ENCODE data around the gene STX18.
A peak's percentile ranks its signal among the peaks of the same experiment; 100 is the strongest.

The STX18 gene

DNA sequence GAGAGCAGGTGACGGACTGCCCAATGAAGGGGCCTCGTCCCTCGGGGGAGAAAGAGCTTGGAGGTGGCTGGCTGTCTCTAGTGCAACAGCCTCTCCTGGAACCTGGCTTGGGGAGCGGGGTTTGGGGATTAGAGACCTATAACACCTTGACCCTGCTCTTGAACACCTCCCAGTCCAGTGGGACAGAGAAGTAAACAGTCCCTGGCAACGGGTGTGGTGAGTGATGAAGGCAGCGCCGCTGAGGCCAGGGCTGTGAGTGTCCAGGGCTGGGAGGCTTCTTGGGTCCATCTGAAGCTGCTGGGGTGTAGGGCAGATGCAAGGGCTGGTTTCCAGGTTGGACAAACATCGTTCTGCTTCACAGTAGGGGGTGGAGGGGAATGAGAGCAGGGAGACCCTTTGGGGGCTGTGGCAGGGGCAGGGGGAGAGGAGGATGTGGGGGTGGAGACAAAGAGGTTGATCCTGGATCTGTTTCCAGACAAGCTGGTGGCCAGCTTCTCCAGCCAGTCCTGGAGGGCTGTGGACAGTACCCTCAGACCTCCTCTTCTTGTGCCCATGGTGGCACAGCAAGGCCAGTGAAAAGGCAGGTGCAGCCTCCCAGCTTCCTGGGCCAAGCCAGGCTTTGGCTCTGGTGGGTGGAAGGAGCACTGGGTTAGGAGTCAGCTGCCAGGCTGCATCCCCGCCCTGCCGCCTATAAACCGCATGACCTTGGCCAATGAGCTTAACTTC, 151.2 kb downstream of the STX18 start:
- DNase-seq (ENCODE audit: low read depth) = no peak
- H3K4me3 ChIP-seq (ENCODE audit: low read depth, low read length) = no peak overlapping the region

DNA sequence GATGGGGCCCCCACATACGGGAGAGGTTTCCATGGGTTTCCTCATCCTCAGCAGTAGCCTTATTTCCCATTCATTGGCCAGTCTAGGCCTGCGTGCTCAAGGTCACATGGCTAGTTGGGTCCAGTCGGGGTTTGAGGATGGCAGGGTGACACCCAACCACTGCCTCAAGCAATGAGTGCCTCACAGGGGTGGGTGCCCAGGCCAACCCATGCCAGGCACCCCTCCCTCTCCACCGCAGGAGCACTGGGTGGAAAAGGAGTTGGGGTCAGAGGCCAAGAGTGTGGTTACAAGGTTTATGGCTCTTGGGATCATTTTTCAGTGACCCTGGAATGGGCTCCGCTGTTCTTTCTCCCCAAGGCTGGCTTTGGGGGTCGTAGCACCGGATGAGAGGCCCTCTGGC, 151.8 kb downstream of the STX18 start:
- DNase-seq (ENCODE audit: low read depth) = no peak
- no peak overlapping the region for H3K4me3 ChIP-seq (ENCODE audit: low read depth, low read length)
- TF ChIP-seq, protein P1, sequence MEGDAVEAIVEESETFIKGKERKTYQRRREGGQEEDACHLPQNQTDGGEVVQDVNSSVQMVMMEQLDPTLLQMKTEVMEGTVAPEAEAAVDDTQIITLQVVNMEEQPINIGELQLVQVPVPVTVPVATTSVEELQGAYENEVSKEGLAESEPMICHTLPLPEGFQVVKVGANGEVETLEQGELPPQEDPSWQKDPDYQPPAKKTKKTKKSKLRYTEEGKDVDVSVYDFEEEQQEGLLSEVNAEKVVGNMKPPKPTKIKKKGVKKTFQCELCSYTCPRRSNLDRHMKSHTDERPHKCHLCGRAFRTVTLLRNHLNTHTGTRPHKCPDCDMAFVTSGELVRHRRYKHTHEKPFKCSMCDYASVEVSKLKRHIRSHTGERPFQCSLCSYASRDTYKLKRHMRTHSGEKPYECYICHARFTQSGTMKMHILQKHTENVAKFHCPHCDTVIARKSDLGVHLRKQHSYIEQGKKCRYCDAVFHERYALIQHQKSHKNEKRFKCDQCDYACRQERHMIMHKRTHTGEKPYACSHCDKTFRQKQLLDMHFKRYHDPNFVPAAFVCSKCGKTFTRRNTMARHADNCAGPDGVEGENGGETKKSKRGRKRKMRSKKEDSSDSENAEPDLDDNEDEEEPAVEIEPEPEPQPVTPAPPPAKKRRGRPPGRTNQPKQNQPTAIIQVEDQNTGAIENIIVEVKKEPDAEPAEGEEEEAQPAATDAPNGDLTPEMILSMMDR (IDR thresholded peaks at IDR 0.05; ENCODE audit: low read depth, low read length, missing control alignments) = no peak

More for the DNA sequence above, 151.2 kb downstream of the STX18 start:
- TF ChIP-seq, protein P1 (IDR thresholded peaks at IDR 0.05; ENCODE audit: low read depth, low read length, missing control alignments) = no peak

DNA sequence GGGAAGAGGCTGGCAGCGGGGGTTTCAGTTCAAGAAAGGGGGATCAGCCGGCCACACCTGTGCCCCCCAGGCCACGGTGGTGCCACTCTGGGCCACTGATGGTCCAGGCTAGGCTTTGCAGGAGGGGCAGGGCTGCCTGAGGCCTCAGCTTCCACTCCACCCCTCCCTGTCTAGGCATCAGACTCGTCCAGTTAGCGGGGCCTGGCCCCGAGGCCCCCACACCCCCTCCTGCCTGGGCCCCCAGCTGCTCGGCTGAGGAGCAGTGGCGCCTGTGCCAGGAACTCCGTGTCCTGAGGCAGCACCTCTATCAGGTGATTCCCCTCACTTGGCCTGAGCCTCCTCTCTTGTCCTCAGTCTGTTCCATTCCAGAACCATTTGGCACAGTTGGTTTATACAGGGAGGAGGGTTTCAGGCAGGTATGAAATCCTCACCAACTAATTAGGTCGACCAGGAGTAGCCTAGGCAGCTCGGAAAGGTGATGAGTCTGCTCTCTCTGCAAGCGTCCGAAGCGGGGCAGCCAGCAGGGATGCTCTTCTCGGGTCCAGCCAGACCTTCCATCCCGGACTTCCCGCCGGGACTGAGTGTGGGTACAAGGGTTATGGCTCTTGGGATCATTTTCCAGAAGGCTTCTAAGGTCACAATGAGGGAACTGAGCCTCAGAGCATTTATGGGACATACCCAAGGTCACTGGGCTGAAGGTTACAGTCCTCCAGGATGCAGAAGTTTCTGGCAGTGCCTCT, 152.8 kb downstream of the STX18 start:
- DNase-seq (ENCODE audit: low read depth) = no peak
- TF ChIP-seq, protein P1 (IDR thresholded peaks at IDR 0.05; ENCODE audit: low read depth, low read length, missing control alignments) = no peak
- no peak overlapping the region for H3K4me3 ChIP-seq (ENCODE audit: low read depth, low read length)

GRCh38 chr4:4388311-4388790, 153.5 kb downstream of the STX18 start:
- TF ChIP-seq, protein P1 (IDR thresholded peaks at IDR 0.05; ENCODE audit: low read depth, low read length, missing control alignments) = no peak
- H3K4me3 ChIP-seq (ENCODE audit: low read depth, low read length) = peak overlapping the region; percentile 49
- no peak for DNase-seq (ENCODE audit: low read depth)

DNA sequence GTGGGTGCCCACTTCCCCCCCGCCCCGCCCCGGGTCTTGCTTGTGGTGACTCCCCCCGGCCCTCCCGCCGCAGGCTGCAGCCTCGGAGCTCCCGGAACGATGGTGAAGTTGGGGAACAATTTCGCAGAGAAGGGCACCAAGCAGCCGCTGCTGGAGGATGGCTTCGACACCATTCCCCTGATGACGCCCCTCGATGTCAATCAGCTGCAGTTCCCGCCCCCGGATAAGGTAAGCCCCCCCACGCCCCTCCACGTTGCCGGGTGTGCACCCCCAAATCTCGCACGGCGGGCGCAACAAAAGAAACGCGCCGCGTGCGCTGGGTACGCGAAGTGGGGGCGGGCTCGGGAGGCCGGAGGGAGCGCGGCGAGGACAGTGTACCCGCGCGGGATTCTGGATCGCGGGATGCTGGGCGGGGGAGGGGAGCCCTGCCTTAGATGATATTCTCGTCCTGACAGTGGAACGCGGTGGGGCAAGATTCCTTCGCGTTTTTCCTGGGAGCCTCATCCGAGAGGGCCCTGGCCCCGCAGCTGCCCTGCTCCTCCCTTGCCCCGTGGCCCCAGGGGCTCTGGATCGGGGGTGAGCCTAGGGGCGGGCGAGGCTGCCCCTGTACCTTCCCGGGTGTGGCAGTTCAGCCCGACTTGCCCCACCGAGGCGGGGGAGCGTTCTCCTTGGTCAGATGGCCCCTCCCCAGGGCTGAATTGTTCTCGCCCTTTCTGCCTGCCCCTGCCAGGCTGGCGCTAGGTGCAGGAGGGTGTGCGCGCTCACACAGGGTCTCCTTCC, 154.1 kb downstream of the STX18 start:
- peak overlapping the region; percentile 49 for H3K4me3 ChIP-seq (ENCODE audit: low read depth, low read length)
- TF ChIP-seq, protein P1 (IDR thresholded peaks at IDR 0.05; ENCODE audit: low read depth, low read length, missing control alignments) = no peak
- DNase-seq (ENCODE audit: low read depth) = no peak

DNA sequence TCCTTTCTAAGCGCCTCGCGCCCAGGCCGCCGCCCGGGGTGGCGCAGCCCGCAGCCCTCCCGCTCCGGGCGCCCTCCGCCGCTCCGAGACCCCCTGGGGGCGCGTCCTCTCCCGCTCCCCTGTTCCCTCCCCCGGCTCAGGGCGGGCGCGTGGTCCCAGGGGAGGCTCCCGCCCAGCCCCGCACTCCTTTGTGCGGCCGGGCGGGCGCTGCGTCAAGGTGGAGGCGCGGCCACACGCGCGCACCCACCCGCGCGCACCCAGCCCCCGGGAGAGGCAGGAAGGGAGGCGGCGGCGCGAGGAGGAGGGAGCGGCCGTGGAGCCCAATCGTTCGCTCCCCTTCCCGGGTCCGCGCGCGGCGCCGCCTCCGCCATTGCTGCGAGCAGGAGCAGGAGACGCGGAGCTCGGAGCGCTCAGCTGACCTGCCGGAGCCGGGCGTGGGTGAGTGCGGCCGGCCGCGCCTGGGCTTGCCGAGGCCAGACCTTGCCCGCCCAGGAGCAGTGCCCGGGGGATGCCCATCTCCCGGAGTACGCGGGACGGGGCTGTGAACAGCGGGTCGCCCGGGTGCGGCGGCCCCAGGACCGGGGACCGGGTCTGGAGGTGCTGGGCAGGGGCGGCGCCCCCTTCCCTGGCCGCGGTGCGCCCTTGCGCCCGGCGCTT, 155.0 kb downstream of the STX18 start, which contains the start of gene NSG1:
Gene NSG1, plus strand, starts transcription at position 367 of the 657 bp plus-strand sequence. CDS start 528 bp downstream, outside the sequence.
- no peak for DNase-seq (ENCODE audit: low read depth)
- H3K4me3 ChIP-seq (ENCODE audit: low read depth, low read length) = peak within 1 kb of the TSS; percentile 49
- TF ChIP-seq, protein P1 (IDR thresholded peaks at IDR 0.05; ENCODE audit: low read depth, low read length, missing control alignments) = no peak
